Myocyte (in vitro differentiated cells): Measurements from ENCODE around the gene AFF1. TPM values are rescaled to one million over a fixed set of nuclear protein-coding genes. Genes with fewer than 3 reads are reported as not detected.
"Not testable (repeated sequence)": the region's sequence is repeated elsewhere in the genome, so short reads cannot be mapped to it uniquely, and the experiment has no call there.

Source experiments
- DNase-seq: peaks from one replicate; pipeline ENCODE4 v3.0.0-alpha.2; 2012; ENCODE audit warnings: low read depth
- total RNA-seq: library from RNA; depleted of rRNA; stranded (reverse); fragments of >200 nt; gene quantifications from 2 replicates; pipeline ENCODE4 v1.2.3, GENCODE V29; 2014

AFF1 gene
- total RNA-seq, 1 donor from 2014 or later = 13.7 TPM

DNA sequence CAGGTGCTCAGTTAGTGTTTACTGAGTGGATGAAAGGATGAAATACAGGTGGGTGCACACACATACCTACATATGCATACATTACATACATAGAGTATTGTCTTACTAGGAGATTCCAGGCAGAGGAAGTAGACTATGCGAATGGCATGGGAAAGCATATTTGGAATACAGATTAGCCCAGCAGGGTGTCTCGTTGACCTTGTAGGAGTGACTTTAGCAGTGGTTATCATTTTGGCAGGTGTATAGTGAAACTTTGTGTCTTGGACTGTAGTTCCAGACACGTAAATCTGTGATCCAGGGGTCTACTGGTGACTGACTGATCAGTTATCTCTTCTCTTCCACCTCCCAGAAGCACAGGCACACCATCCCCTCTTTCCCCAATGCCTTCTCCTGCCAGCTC is 199.3 kb downstream of the AFF1 start:
- DNase-seq = no peak

DNA sequence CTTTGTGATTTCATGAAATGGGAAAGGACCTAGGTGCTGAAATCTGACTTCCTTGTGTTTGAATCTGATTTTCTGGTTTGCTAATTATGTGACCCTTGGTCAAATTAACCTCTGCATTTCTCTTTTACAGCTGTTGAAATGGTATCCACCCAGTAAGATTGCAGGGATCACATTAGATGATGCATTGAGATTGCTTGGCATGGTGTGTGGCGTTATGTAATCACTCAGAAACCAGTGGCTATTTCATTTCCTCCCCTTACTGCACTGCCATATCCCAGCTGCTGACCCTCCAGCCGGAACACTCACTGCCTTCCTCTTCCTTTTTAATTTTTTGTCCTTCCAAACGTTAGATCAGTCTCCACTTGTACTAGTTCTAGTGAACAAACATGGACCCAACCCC is 206.6 kb downstream of the AFF1 start:
- no peak for DNase-seq

DNA sequence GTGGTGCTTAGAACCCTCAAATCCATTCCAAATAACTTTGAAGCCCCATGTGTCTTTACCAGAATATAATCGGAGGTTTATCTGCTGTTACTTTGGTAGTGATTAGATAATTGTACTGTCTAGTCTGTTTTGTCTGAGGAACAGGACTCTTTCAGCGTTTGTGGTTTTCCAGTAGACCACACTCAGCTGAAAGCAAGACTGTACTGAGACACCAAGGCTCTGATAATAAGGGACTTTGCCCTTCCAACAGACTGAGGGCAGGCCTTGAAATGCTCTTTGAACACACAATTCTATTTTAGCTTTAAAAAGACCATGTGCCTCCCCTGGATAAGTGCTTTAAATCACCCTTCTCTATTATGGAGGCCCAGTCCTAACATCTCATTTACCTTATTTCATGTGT is 209.5 kb downstream of the AFF1 start:
- peak; percentile 13 for DNase-seq

DNA sequence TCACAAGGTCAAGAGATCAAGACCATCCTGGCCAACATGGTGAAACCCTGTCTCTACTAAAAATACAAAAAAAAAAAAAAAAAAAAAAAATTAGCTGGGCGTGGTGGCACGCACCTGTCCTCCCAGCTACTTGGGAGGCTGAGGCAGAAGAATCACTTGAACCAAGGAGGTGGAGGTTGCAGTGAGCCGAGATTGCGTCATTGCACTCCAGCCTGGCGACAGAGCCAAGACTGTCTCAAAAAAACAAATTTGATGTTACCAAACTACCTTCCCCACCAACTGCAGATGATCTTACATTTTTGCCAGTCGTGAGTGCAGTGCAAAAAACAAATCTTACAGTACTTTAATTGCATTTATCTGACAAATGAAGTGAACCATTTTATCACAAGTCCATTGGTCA is 211.1 kb downstream of the AFF1 start:
- not testable (repeated sequence) for DNase-seq

DNA sequence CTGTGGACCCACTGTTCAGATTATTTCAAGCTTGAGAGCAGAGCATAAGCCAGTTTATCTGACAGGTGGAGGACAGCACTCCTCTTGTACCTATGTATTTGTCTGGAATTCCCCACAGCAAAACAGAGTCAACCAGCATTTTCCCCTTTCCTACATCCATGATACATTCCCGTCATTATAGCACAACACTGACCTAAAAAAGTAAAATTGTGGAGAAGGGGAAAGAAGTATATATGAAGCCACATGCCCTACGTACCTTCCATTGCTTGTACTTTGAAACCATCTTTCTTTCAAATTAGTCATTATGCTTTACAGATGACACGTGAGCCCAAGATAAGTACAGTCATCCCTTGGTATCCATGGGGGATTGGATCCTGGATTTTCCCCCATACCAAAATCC is 212.3 kb downstream of the AFF1 start:
- DNase-seq = no peak

DNA sequence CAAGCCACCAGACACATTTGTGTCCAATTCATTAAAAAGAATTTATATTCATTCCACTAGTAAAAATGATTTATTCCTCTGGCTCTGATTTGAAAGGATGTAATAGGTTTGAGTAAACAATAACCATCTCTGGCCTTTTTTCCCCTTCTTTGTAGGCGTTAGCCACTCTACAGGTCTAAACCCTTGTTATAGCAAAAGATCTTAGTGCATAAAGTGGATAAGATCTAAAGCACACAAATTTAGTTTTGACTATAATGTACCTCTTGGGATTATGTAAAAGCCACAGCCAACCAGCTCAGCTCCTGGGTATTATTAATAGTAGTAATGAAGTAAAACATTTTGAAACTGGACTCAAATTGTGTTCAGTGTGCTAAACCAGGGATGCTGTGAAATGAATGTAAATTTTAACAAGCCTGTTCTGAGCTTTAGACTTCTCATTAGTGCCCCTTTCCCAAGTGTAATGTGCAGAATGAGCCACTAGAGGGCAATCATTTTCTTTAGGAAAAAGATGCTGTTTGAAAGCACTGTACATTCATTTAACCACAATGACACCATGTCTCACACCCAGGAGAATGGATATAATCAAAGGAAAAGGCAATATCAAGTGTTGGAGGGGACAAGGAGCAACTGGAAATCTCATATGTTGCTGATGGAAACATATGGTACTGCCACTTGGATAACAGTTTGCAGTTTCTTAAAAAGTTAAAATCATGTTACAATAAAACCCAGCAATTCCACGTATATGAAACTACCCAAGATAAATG is 215.9 kb downstream of the AFF1 start:
- DNase-seq = peak; percentile 81

DNA sequence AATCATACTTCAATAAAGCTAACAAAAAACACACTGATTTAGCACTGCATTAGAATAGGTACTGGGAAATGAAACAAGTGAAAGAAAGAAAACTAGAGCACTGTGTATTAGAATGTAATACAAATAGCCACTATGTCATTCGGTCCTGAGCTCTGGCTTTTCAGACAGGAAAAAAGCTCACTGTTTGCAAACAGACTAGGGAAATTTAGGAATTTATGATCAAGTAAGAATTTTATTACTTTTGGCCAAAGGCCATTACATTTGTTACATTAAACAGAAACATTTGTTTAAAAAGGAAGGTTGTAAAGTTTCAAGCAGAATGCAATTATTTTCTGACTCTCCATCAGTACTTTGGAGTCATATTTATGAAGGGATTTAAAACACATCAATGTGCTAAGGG is 216.9 kb downstream of the AFF1 start:
- DNase-seq = no peak

DNA sequence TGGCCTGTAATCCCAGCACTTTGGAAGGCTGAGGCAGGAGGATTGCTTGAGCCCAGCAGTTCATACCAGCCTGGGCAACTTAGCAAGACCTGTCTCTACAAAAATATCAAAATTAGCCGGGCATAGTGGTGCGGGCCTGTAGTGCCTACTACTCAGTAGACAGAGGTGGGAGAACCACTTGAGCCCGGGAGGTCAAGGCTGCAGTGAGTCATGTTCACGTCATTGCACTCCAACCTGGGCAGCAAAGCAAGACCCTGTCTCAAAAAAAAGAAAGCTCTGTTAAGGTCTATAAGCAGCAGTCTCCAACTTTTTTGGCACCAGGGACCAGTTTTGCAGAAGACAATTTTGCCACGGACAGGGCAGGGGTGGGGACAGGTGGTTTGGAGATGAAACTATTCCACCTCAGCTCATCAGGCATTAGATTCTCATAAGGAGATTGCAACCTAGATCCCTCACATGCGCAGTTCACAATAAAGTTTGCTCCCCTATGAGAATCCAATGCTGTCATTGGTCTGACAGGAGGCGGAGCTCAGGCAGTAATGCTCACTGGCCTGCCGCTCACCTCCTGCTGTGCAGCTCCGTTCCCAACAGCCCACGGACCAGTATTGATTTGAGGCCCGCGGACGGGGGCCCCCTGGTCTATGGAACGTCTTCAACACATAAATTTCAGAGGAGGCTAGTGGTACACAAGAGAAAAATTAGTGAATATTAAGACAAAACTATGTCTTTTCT is 217.7 kb downstream of the AFF1 start:
- DNase-seq = no peak

DNA sequence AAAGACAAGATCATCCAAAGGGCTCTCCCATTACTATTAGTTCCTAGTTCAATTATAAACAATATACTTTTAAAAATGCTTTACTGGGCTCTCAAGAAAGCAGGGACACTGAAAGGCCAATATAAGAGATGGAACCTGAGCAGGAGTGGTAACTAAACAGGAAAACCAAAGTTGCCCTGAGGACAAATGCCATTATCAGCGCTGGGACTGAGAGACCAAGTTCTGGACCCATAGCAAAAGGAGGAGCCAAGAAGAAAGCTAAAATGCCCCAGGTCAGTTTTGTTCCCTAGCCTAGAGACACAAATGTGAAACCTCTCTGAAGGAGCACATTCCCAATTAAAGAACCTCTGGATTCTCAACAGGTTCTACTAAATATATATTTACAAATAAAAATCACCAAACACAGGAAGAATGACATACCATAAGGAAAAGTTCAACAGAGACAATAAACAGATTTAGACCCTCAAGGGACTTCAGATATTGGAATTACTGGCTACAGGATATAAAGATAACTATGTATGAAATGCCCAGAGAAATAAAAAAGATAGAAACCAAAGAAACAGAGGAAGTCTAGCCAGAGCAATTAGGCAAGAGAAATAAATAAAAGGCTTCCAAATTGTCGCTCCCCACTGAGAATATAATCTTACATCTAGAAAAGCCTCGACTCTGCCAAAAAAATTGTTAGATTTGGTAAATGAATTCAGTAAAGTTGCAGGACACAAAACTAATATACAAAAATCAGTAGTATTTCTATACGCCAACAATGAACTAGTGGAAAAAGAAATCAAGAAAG is 218.5 kb downstream of the AFF1 start:
- no peak for DNase-seq

DNA sequence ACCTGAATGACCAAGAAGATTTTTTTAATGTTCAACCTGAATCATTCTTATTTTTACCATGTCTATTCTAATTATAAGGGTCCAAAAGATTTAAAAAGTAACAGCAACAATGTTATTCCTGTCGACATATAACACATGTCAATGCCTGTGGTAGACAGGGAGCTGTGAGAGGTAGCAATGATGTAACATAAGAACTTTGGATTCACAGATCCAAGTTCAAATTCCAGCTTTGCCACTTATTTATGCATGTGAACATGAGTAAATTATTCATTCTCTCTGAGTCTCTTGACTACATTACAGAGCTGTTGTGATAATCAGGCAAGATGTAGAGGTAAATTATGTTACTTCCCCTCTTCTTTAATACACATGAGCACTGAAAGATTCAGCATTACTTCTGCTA is 231.1 kb downstream of the AFF1 start:
- DNase-seq = no peak

DNA sequence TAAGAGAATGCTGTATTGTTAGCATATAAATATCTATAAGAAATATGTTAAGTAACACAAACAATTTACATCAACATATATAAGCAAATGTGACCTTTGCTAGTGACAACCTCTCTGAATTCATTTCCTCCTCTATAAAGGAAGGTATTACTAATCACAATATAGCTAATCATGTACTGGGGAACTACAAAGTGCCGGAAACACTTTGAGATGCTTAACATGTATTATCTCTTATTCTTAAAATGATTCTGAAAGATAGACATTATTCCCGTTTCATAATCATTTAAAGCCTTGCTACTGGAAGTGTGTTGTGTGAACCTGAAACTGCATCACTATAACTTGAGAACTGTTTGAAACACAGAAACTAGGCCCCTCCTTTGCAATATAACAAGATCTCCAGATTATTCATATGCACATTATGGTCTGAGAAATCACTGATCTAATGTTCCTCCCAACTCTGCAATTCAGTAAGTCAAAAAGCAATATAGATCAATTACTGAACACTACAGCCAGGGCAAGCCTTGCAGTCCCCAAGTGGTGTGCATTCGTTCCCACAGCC is 231.6 kb downstream of the AFF1 start:
- no peak for DNase-seq

DNA sequence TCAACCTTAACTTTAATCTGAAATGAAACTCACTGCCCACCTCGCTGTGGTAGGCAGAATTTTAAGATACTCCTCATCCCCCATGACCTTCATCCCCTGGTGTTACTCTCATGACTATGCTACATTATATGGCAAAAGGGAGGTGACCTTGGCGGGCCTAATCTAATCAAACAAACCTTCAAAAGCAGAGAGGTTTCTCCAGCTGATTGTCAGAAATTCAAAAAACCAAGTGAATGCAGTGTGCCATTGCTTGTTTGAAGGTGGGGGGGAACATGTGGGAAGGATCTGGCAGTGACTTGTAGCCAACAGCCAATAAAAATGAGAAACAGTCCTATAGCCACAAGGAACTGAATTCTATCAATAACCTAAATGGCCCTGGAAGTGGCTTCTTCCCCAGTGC is 237.1 kb downstream of the AFF1 start:
- DNase-seq = no peak

DNA sequence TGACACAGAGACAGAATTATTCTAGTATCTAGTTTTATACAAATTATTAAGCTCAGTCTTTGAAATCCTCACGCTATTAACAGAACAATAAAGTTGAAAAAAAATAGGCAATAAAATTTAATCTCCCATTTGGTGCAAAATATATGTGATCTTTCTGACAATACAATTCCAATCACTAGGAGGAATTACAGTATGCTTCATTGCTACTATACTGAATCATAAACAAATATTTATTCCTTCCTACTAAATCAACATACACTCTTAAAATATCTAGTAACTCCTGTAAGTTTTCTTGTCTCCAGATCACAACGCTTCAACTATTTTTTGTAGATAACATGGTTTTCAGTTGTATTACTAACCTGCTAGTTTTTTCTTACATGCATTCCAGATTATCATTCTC is 239.9 kb downstream of the AFF1 start:
- DNase-seq = no peak

DNA sequence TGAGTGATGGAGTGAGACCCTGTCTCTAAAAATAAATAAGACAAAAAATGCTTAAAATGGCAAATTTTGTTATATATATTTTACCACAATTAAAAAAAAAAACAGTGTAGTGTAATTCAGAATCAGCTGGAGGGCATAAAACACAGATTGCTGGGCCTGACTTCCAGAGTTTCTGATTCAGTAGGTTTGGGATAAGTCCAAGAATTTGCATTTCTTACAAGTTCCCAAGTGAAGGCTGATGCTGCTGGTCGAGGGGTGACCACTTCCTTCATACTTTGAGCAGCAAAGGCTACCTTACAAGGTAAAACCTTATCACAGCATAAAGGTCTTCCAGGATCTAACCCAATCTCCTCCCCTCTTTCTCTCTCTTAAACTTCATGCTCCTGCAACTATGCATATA is 244.9 kb downstream of the AFF1 start:
- DNase-seq = peak; percentile 8

DNA sequence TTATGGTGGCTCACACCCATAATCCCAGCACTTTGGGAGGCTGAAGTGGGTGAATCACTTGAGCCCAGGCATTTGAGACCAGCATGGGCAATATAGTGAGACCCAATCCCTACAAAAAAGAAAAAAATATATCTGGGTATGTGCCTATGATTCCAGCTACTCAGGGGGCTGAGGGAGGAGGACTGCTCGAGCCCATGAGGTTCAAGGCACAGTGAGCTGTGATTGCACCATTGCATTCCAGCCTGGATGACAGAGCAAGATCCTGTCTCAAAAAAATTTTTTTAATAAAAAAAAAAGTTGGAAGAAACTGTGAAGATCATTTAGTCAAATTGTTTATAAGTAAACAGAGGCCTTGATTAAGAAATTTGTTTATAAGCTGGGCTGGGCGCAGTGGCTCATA is 246.0 kb downstream of the AFF1 start:
- DNase-seq = no peak

DNA sequence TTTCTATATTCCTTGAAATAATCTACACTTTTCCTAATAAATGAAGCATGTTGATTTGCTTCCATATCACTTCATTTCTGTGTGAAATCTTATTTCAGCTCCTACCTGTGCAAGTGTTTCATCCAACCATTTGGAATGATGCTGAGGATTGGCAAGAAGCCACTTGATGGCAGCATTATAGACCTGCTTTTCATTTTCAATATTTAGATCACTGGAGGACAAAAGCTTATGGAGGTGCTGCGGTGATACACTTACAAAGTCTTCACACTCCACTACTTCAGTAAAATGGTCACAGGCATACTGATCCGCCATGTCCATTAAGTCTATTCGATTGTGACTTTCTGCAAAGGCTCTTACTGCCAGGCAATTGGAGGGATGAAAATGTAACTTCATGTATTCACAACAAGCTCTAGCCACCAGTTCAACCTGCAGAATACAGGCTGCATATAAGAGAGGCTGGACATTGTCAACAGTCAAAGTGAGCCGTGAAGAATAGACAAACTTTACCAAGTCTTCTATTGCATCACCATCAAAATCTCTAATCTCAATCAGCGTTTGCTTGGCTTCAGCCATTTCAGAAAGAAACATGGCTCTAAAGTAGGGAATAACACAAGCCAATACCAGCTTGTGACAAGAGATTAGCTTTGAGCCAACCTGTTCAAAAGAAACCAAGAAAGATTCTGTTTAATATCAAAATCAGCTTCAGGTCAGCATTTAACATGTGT is 250.5 kb downstream of the AFF1 start:
- no peak for DNase-seq

DNA sequence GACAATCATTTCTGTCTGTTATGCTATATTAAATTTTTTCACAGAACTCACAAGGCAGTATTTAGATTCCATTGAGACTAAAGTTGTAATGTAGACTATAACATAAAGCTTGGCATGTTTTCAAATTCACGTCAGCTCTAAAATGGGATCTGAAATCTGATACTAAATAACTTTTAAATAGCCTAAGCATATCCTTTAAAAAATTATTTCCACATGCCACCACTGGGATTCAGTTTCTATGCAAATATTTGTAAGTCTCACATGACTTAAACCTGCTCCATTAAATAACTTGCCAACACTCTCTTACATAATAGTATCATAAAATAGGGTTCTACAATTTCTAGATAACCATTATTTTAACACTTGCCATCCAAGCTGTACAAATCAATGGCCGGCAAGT is 253.2 kb downstream of the AFF1 start:
- peak; percentile 20 for DNase-seq

DNA sequence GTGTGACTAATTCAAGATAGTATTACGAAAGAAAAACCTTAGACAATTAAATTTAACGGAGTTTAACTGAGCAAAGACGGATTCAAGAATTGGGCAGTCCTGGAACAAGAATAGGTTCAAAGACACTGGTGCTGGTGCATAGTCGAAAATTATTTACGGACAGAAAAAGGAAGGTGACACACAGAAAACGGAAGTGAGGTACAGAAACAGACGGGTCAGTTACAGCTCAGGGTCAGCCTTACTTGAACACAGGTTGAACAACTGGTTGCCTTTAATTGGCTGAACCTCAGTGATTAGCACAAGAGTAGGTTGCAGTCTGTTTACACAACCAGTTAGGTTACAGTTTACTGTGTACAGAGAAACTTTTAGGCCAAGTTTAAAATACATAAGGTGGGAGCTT is 254.1 kb downstream of the AFF1 start:
- no peak for DNase-seq
